Measurements from ENCODE around the gene SEZ6L2.

Gene SEZ6L2

GRCh38 chr16:29910819-29911675, 11.7 kb upstream of the SEZ6L2 start:
- TF ChIP-seq CREB1 (IDR thresholded peaks at IDR 0.05; ENCODE audit: low read depth) (no peak), TAF1 (IDR thresholded peaks at IDR 0.05; ENCODE audit: low read depth) (no peak), EP300 (IDR thresholded peaks at IDR 0.05; ENCODE audit: borderline replicate concordance) (no peak), REST (IDR thresholded peaks at IDR 0.05; ENCODE audit: low read depth) (no peak), ZBTB7A (IDR thresholded peaks at IDR 0.05; ENCODE audit: low read depth) (no peak), RAD21 (IDR thresholded peaks at IDR 0.05; ENCODE audit: low read depth) (no peak), EGR1 (IDR thresholded peaks at IDR 0.05) (no peak), FOXM1 (IDR thresholded peaks at IDR 0.05; ENCODE audit: borderline replicate concordance, low read depth) (no peak), CEBPB (IDR thresholded peaks at IDR 0.05) (no peak)

- TF ChIP-seq EP300 (IDR thresholded peaks at IDR 0.05; ENCODE audit: borderline replicate concordance) = no peak
- no peak for TF ChIP-seq NFIC (IDR thresholded peaks at IDR 0.05)
- no peak for TF ChIP-seq ZBTB7A (IDR thresholded peaks at IDR 0.05; ENCODE audit: low read depth)
- no peak for TF ChIP-seq TEAD4 (IDR thresholded peaks at IDR 0.05)
- TF ChIP-seq MAX (IDR thresholded peaks at IDR 0.05) = no peak
- TF ChIP-seq USF1 (IDR thresholded peaks at IDR 0.05) = no peak
- no peak for TF ChIP-seq CREB1 (IDR thresholded peaks at IDR 0.05; ENCODE audit: low read depth)
- TF ChIP-seq REST (IDR thresholded peaks at IDR 0.05; ENCODE audit: low read depth) = no peak
- no peak for TF ChIP-seq EGR1 (IDR thresholded peaks at IDR 0.05)
- TF ChIP-seq CEBPB (IDR thresholded peaks at IDR 0.05) = no peak
- no peak for TF ChIP-seq YY1 (IDR thresholded peaks at IDR 0.05; ENCODE audit: low read depth)
- no peak for TF ChIP-seq RAD21 (IDR thresholded peaks at IDR 0.05; ENCODE audit: low read depth)
- no peak for TF ChIP-seq TCF12 (IDR thresholded peaks at IDR 0.05; ENCODE audit: low read depth)
- no peak for TF ChIP-seq FOXM1 (IDR thresholded peaks at IDR 0.05; ENCODE audit: borderline replicate concordance, low read depth)
- TF ChIP-seq TAF1 (IDR thresholded peaks at IDR 0.05; ENCODE audit: low read depth) = no peak
Measured at GRCh38 chr16:29909391-29909790, 10.0 kb upstream of the SEZ6L2 start.

- no peak for TF ChIP-seq TEAD4 (IDR thresholded peaks at IDR 0.05)
- no peak for TF ChIP-seq NFIC (IDR thresholded peaks at IDR 0.05)
- TF ChIP-seq USF1 (IDR thresholded peaks at IDR 0.05) = no peak
- TF ChIP-seq FOXM1 (IDR thresholded peaks at IDR 0.05; ENCODE audit: borderline replicate concordance, low read depth) = no peak
- no peak for TF ChIP-seq TCF12 (IDR thresholded peaks at IDR 0.05; ENCODE audit: low read depth)
- TF ChIP-seq ZBTB7A (IDR thresholded peaks at IDR 0.05; ENCODE audit: low read depth) = no peak
- TF ChIP-seq CEBPB (IDR thresholded peaks at IDR 0.05) = no peak
- TF ChIP-seq RAD21 (IDR thresholded peaks at IDR 0.05; ENCODE audit: low read depth) = no peak
- no peak for TF ChIP-seq CREB1 (IDR thresholded peaks at IDR 0.05; ENCODE audit: low read depth)
- no peak for TF ChIP-seq YY1 (IDR thresholded peaks at IDR 0.05; ENCODE audit: low read depth)
- no peak for TF ChIP-seq MAX (IDR thresholded peaks at IDR 0.05)
- TF ChIP-seq TAF1 (IDR thresholded peaks at IDR 0.05; ENCODE audit: low read depth) = no peak
- TF ChIP-seq REST (IDR thresholded peaks at IDR 0.05; ENCODE audit: low read depth) = no peak
- no peak for TF ChIP-seq EP300 (IDR thresholded peaks at IDR 0.05; ENCODE audit: borderline replicate concordance)
- TF ChIP-seq EGR1 (IDR thresholded peaks at IDR 0.05) = no peak
Measured at GRCh38 chr16:29908719-29909220, 9.4 kb upstream of the SEZ6L2 start.

GRCh38 chr16:29907973-29908372, 8.6 kb upstream of the SEZ6L2 start:
- TF ChIP-seq MAX (IDR thresholded peaks at IDR 0.05) = no peak
- no peak for TF ChIP-seq TAF1 (IDR thresholded peaks at IDR 0.05; ENCODE audit: low read depth)
